ENCODE measurements around the gene DNM2. TPM values are rescaled to one million over a fixed set of nuclear protein-coding genes. Genes with fewer than 3 reads are reported as not detected.
"Not testable (repeated sequence)": the region's sequence is repeated elsewhere in the genome, so short reads cannot be mapped to it uniquely, and the experiment has no call there.

The DNM2 gene
- total RNA-seq, 1 donor from 2014 or later, result 116 TPM

DNA sequence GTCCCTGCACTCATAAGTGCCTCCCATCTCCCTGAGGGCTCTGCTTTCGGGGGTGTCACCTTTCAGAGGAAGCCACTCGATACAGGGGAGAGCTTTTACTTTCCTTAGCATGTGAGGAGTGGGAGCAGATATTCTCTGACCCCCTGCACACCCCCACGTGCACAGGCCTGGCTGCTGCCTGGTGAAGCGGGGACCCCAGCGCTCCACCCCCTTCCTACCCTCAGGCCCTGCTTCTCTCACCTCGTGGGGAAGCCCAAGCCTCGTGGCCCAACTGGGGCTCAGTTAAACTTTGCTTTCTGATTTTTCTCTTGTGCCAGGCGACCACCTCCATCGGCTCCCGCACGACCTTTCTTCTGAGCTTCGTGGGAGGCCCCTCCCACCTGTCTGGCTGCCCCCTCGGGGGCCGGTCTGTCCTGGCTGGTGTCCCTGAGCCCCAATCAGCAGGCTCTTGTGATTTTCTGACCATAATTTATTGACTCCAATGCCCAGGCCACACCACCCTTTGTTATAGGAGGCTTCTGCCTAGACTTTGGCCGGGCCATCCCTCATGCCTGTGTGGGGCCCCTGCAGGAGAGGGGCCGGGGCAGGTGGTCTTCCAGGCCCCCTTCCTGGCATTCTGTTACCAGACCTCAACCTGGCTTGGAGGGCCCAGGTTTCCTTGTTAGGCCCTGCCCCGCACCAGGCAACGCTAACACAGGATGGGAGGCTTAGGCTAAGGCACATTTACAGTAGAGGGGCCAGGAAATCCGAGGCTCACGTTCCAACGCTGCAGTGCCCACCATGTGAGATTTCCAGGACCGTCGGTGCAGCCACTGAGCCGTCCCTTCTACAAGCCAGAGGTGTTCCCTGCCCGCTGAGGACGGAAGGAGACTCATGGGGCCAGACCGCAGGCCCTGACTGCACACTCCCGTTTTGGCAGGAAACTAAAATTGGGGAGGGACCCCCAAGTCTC is 114.4 kb downstream of the DNM2 start:
- no peak for DNase-seq (ENCODE audit: low read depth, low spot score)

DNA sequence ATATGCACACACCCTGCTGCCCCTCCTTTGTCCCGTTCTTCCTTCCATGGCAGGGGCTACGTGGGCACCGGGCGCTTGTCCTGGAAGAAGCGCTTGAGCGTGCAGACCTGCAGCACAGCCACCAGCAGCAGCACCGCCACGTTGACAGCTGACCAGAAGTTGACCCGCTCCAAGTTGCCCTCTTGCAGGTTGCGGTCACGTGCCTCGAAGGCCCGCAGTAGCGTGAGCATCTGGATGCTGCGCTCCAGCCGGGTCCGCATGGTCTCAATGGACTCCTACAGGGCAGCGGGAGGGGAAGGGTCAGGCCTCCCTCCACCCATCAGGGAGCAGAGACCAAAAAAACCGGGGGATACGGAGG is 115.0 kb downstream of the DNM2 start:
- DNase-seq (ENCODE audit: low read depth, low spot score), result no peak

DNA sequence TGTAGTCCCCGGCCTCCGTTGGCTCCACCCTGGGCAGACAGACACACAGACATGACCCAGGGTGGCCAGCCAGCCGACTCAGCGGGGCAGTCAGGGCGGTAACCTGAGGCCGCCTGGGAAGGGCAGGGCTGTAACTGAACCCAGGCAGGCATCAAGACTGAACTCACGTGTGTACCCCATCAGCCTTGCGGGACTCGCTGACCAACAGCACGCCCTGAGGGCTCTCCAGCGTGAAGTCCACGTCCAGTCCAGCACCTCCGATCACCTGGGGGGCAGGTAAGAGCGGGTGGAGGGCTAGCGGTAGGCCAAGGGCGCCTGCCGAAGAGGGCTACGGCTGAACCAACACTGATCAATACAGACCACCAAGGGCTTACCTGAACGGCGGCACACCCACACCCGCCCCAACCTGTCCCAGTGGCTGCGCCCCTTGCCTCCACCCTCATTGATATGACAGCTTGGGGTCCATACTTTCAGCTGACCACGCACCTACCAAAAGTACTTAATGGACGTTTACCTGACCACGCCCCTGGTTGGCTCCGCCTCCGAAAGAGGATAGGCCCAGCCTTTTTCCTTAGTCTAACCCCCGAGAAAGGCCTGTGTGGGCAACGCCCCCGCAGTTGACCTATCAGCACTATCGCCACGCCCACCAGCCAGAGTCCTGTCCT is 117.3 kb downstream of the DNM2 start:
- no peak for DNase-seq (ENCODE audit: low read depth, low spot score)

DNA sequence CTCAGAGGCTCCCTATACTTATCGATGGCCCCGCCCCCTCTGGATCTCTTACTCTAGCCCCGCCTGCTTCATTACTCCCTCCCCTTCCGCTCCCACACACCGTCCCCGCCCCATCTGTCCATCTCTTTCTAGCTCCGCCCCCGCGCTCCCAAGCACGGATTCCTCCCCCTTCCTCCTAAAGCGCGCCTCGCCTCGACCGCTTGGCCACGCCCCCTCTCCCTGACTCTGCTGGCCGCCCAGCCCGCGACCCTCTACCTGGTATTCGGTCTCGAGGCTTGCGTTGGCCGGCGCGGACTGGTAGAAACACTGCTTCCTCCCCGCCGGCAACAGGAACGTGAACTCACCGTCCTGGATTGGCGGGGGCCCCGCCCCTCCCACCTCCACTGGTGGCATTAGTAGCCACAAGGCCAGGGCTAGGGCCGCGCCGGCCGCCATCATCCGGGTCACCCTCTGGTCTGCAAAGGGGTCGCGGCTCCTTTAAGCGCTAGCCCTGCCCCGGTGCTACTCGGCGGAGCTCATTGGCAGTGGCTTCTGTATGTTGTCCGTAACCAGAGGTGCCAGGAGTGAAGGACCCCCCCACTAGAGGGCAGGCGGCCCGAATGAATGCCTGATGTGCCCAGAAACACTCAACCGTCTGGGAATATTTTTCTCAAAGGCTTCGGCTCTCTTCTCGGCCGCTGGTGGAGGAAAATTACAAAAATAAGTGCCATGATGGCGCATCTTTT is 118.0 kb downstream of the DNM2 start, which contains the start of gene TMED1:
Gene TMED1, minus strand, starts transcription at position 459 of the 725 bp plus-strand sequence. Its CDS starts 21 bp downstream, at position 438.
- peak; percentile 99 for DNase-seq (ENCODE audit: low read depth, low spot score)

DNA sequence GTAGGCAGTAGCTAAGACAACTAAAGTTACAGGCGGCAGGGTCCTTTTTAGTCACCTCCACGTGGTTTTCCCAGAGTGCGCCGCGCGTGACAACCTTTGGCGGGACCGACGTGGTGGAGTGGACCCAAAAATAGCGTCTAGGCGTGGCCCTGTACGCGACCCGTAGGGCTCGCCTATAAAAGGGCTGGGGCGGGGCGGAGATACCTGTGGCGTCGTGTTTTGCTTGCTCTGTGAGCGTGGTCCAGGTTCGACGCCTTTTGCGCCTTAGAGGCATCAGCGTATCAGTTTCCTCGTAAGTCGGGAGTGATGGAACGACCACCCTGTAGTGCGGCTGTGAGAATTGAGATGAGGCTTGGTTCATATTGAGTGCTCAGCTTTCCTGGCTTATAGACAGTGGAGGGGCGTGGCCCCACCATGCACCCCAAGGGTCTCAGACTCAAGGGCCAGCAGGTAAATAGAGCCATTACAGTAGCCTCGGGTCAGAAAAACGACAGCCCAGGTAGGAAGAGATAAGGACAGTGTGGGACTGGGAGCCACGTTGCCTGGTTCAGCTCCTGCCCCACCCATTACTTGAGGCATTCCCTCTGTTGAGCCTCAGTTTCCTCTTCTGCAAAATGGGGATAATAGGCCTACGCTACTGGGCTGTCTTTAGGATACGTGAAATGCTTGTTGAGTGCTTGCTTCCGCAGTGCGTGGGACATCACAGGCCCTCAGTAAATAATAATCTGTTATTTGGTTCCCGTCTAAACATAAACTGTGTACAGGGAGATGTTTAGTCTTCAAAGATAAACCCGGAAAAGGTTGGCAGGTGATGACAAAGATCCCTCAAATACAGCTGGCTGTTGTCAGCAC is 118.8 kb downstream of the DNM2 start:
- DNase-seq (ENCODE audit: low read depth, low spot score), result peak; percentile 29

DNA sequence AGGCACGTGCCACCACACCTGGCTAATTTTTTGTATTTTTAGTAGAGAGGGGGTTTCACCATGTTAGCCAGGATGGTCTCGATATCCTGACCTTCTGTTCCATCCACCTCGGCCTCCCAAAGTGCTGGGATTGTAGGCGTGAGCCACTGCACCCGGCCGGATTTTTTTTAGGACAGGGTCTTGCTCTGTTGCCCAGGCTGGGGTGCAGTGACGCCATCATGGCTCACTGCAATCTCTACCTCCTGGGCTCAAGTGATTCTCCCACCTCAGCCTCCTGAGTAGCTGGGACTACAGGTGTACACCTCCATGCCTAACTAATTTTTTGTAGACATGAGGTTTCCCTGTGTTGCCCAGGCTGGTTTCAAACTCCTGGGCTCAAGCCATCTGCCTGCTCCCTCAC is 119.8 kb downstream of the DNM2 start:
- not testable (repeated sequence) for DNase-seq (ENCODE audit: low read depth, low spot score)

DNA sequence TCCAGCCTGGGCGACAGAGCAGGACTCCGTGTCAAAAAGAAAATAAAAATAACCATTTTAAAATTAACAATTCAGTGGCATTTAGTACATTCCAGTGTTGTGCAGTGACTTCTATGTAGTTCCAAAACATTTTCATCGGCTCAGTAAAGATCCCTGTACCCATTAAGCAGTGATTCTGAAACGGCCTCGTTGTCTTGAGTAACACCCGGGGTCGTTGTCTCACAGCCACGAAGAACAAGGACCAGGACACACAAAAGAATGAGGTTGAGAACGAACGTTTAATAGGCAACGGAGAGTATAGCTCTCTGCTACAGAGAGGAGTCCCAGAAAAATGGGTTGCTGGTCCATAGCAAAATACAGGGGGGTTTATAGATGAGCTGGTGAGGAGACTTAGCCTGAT is 120.5 kb downstream of the DNM2 start:
- no peak for DNase-seq (ENCODE audit: low read depth, low spot score)

DNA sequence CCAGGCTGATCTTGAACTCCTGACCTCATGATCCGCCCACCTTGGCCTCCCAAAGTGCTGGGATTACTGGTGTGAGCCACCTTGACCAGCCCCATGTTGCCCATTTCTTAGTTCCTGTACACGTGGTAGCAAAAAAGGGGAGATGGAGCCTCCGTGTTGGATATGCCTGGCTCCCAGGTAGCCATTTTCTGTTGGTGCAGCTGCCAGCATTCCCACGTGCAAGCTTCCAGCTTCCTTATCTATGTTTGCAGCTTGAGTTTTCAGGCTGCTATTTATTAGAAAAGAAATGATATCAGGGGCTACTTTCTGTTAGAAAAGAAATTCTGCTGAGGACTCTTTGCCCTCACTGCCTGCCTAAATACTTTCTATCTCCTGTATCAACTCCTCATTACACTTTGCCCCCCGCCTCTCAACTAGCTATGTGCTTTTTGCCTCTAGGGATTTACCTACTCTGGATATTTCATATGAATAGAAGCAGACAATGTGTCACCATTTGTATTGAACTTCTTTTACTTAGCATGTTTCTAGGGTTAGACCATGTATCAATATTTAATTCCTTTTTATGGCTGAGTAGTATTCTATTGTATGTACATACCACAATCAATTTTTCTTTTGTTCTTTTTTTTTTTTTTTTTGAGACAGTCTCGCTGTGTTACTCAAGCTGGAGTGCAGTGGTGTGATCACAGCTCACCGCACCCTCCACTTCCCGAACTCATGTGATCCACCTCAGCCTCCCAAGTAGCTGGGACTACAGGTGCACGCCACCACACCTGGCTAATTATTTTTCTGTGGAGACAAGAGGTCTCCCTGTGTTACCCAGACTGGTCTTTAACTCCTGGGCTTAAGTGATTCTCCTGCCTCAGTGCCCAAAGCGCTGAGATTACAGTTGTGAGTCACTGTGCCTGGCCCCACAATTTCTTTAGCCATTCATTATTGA is 121.5 kb downstream of the DNM2 start:
- DNase-seq (ENCODE audit: low read depth, low spot score), result no peak

DNA sequence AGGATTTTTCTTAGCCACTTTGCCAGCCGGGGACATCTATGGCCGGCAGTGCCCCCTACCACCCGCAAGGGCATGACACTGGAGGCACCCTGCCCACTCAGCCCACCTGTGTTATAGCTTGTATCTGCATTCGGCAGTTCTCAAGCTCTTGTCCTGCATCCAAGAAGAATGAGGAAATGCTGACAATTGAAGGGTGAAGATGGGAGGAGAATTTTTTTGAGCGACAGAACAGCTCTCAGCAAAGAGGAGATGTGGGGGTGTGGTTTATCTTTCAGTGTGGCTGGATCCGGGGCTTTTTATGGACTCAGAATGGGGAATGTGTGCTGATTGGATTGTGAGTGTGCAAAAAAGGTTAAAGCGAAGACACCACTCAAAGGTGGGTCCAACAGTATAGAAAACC is 124.9 kb downstream of the DNM2 start:
- DNase-seq (ENCODE audit: low read depth, low spot score), result no peak

DNA sequence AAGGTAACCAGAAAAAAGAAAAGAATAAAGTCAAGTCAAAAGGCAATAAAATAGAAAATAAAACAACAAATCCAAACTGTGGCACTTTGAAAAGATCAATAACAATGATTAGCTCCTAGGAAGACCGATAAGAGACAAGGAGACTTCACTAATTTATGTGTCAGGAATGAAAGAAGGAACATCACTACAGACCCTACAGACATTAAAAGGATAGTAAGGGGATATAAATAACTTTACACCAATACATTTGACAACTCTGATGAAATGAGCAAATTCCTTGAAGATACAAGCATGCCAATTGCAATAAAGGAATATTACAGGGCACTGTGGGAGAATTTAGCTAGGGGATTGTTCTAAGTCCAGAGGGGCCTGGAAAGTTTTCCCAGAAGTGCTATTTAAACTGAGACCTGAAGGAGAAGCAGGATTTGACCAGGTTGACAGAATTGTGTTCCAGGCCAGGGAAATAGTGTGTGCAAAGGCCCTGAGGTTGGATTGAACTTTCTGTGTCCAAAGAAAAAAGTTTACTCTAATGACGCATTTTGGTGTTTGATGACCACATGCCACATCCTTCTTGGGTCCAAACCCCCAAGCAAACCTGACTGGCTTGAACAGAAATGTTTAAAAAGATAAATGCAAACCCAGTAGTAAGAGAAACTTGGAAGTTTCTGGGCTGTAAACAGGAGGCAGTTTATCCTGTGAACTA is 128.8 kb downstream of the DNM2 start:
- DNase-seq (ENCODE audit: low read depth, low spot score), result no peak

DNA sequence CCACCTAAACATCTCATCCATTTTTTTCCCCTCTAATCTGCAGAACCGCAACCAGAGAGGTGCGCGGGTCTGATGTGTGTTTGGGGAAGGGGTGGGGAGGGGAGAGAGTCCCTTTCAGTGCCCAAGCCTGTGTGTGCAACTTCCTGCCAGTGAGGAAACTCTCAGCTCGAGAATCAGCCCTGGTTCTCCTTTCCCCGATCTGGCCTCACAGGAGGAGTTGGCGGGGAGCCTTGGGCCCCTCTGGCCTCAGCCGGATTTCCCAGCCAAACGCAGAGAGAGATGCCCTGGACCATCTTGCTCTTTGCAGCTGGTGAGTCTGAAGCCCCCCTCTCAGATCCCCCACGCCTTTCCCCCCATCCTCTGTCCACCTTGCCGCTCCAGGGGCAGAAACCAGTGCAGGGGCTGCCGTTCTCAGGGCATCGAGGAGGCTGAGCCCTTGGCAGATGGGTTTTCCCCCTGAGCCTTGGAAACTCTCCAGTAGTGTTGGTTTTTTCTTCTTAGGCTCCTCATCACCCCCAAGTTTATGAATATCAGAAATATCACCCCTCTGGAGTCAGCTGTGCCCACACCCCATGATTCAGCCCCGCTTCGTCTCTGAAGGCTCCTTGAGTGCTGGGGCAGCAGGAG is 130.5 kb downstream of the DNM2 start, which contains the start of gene C19orf38:
Gene C19orf38, plus strand, starts transcription at position 186 of the 627 bp plus-strand sequence. Its CDS starts 94 bp downstream, at position 280.
- DNase-seq (ENCODE audit: low read depth, low spot score), result no peak

DNA sequence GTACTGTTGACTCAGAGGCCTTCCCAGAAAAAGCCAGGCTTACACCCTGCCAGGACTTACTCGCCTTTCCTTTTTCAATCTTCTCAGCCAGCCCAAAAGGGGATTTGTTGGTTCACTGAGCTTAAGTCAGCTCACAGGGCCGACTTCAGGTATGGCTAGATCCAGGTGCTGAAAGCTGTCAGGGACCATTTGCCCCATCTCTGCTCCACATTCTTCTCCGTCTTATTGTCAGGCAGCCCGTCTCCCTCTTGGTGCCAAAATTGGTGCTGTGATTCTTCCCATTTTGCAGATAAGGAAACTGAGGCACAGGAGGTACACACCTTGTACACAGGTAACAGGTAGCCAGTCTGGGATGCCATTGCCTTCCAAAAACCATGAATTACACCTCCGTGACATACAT is 132.8 kb downstream of the DNM2 start:
- no peak for DNase-seq (ENCODE audit: low read depth, low spot score)

DNA sequence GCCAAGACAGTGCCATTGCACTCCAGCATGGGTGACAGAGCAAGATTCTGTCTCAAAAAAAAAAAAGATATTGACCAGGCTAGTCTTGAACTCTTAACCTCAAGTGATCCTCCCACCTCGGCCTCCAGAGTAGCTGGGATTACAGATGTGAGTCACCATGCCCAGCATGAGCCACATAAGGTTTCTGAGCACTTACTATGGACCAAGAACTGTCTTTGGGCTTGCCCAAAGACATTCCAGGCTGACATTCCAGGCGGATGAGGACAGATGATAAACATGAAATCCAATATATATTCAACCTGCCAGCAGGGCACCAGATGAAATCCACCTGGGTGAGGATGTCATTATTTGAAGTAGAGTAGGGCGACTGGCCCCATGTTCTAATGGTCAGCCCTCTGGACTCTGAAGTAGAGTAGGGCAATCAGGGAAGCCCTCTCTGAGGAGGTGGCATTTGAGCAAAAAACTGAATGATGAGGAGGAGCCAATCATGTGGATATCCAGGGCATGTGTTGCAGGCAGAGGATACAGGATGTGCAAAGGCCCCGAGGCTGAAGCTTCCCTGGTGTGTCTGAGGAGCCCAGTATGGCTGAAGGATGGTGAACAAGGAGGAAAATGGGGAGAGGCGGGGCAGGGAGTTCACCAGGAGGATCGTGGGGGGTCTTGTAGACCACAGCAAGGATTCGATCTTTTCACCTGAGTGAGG is 134.4 kb downstream of the DNM2 start:
- no peak for DNase-seq (ENCODE audit: low read depth, low spot score)

DNA sequence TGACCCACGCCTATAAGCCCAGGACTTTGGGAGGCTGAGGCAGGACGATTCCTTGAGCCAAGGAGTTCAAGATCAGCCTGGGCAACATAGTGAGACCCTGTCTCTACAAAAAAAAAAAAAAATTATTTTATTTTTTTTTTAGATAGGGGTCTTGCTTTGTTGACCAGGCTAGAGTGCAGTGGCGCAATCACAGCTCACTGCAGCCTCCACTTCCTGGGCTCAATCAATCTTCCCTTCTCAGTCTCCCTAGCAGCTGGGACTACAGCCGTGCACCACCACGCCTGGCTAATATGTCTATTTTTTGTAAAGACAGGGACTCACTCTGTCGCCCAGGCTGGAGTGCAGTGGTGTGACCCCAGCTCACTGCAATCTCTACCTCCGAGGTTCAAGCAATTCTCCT is 135.1 kb downstream of the DNM2 start:
- DNase-seq (ENCODE audit: low read depth, low spot score), result no peak

DNA sequence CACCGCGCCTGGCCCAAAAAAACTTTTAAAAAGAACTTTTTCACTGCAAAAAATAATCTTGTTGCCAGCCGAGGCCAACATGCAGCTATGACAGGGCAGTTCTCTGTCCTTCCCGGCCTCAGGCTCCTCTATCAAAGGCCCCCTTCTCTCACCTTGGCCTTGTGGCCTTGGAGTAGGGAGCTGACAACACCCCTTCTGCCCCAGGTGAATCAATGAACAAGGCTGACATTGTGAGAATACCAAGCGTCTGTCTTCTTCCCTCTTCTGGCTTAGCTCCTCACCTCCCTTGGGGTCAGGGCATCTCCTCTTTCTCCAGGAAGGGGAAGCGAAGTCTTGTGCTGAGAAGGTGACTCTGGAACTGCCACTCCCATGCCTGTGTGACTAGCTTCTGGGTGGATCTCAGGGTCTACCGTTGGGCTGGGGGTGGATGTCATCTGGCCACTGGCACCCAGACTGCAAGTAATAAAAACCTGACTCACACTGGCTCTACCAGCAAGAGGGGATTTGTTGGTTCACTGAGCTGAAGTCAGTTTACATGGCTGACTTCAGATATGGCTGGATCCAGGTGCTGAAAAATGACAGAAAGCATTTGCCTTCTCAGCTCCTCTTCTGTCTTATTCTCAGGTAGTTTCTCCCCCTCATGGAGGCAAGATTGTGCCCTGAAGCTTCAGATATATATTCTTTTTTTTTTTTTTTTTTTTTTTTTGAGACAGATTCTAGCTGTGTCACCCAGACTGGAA is 136.6 kb downstream of the DNM2 start:
- no peak for DNase-seq (ENCODE audit: low read depth, low spot score)

DNA sequence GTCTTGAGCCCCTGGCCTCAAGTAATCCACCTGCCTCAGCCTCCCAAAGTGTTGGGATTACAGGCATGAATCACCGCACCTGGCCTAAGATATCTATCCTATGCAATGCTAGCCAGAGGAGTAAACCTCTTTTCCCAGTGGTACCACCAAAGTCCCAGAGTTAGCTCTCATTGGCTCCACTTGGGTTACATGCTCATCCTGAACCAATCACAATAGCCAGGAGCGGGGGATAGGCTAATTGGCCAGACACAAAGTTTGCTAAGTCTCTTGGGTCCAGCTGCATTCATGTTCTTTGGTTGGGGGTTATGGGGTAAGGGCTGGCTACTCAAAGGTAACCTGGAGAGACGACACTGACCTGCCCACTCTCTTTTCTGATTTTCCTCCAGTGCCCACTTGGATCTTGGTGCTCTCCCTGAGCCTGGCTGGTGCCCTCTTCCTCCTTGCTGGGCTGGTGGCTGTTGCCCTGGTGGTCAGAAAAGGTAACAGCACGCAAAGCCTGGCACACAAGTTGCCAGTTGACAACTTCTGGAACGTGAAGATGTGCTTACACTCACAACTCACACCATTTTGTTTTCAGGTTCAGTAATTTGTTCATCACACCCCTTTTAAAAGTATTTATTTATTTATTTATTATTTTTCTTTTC is 138.1 kb downstream of the DNM2 start:
- no peak for DNase-seq (ENCODE audit: low read depth, low spot score)

DNA sequence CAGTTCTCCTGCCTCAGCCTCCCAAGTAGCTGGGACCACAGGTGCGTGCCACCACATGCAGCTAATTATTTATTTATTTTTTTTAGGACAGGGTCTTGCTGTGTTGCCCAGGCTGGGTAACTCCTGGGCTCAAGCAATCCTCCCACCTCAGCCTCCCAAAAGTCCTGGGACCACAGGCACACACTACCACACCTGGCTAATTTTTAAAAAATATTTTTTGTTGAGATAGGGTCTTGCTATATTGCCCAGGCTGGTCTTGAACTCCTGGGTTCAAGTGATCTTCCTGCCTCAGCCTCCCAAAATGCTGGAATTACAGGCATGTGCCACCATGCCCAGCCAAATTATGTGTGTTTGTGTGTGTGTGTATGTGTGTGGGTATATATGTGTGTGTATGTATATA is 139.0 kb downstream of the DNM2 start:
- not testable (repeated sequence) for DNase-seq (ENCODE audit: low read depth, low spot score)

Data from pulmonary artery endothelial cell (primary cell).